Liver (tissue), 9 donors: Measurements from ENCODE around the gene SLC10A3. TPM values are rescaled to one million over a fixed set of nuclear protein-coding genes. Genes with fewer than 3 reads are reported as not detected.

ENCODE experiments used
- DNase-seq: peaks from one replicate; pipeline ENCODE4 v3.0.0-alpha.2; 2017; ENCODE audit warnings: low spot score
- H3K27ac ChIP-seq, 2 donors: one replicate each; pipeline ENCODE4 v1.7.0; 2013; ENCODE audit warnings: inconsistent platforms in 2 of 2, low read length in 2 of 2, control low read depth in 1 of 2, low read depth in 1 of 2, mild to moderate bottlenecking in 1 of 2
- H3K27me3 ChIP-seq, 4 donors: one replicate each; pipeline versions ENCODE4 v1.6.1 to v1.7.0; 2013; ENCODE audit warnings: low read length in 3 of 4, inconsistent platforms in 1 of 4, mild to moderate bottlenecking in 1 of 4, moderate library complexity in 1 of 4; ENCODE audit not compliant: control insufficient read depth in 4 of 4, insufficient read depth in 4 of 4
- H3K36me3 ChIP-seq, 4 donors: one replicate each; pipeline versions ENCODE4 v1.6.1 to v1.7.0; 2013; ENCODE audit warnings: low read length in 3 of 4, mild to moderate bottlenecking in 3 of 4, low read depth in 1 of 4, moderate library complexity in 1 of 4; ENCODE audit not compliant: control insufficient read depth in 4 of 4, insufficient read depth in 3 of 4
- H3K4me1 ChIP-seq, 4 donors: one replicate each; pipeline versions ENCODE4 v1.6.1 to v1.7.0; 2013; ENCODE audit warnings: low read length in 3 of 4, mild to moderate bottlenecking in 3 of 4, moderate library complexity in 1 of 4; ENCODE audit not compliant: control insufficient read depth in 4 of 4, insufficient read depth in 4 of 4
- H3K4me3 ChIP-seq, 3 donors: one replicate each; pipeline versions ENCODE4 v1.6.1 to v1.7.0; 2013; ENCODE audit warnings: low read length in 3 of 3, control low read depth in 1 of 3, low read depth in 1 of 3, mild to moderate bottlenecking in 1 of 3
- H3K9ac ChIP-seq, 2 donors: one replicate each; pipeline ENCODE4 v1.7.0; 2013; ENCODE audit warnings: low read length in 2 of 2, mild to moderate bottlenecking in 2 of 2, moderate library complexity in 2 of 2, control low read depth in 1 of 2, low read depth in 1 of 2
- H3K9me3 ChIP-seq, 4 donors: one replicate each; pipeline versions ENCODE4 v1.6.1 to v1.7.0; 2013; ENCODE audit warnings: low read length in 3 of 4; ENCODE audit not compliant: control insufficient read depth in 4 of 4
- ATF3 ChIP-seq: IDR thresholded peaks from 2 replicates; pipeline ENCODE4 v1.6.1; 2016; ENCODE audit warnings: antibody characterized with exemption
- EGR1 ChIP-seq, 2 donors: IDR thresholded peaks; 2 replicates each; pipeline ENCODE4 v1.6.1; 2016 to 2018; ENCODE audit warnings: antibody characterized with exemption in 2 of 2, low read depth in 2 of 2
- FOXA2 ChIP-seq: IDR thresholded peaks from 2 replicates; pipeline ENCODE4 v1.6.1; 2016; ENCODE audit warnings: antibody characterized with exemption
- GABPA ChIP-seq, 2 donors: IDR thresholded peaks in 1 of 2; conservative IDR thresholded peaks in 1 of 2; 2 replicates each; pipeline ENCODE4 v1.6.1; 2016; ENCODE audit warnings: antibody characterized with exemption in 2 of 2, mild to moderate bottlenecking in 1 of 2, moderate library complexity in 1 of 2
- HNF4A ChIP-seq, 2 donors: conservative IDR thresholded peaks; 2 replicates each; pipeline ENCODE4 v1.6.1; 2016; ENCODE audit warnings: antibody characterized with exemption in 2 of 2, mild to moderate bottlenecking in 2 of 2
- HNF4G ChIP-seq: IDR thresholded peaks from 2 replicates; pipeline ENCODE4 v1.6.1; 2016; ENCODE audit warnings: antibody characterized with exemption
- JUND ChIP-seq, 2 donors: IDR thresholded peaks; 2 replicates each; pipeline ENCODE4 v1.6.1; 2016; ENCODE audit warnings: antibody characterized with exemption in 2 of 2
- NR2F2 ChIP-seq: IDR thresholded peaks from 2 replicates; pipeline ENCODE4 v1.6.1; 2016; ENCODE audit warnings: antibody characterized with exemption
- REST ChIP-seq: IDR thresholded peaks from 2 replicates; pipeline ENCODE4 v1.6.1; 2016; ENCODE audit warnings: antibody characterized with exemption, mild to moderate bottlenecking
- RXRA ChIP-seq, 2 donors: IDR thresholded peaks; 2 replicates each; pipeline ENCODE4 v1.6.1; 2017 to 2018; ENCODE audit warnings: antibody characterized with exemption in 2 of 2, mild to moderate bottlenecking in 1 of 2
- SP1 ChIP-seq: IDR thresholded peaks from 2 replicates; pipeline ENCODE4 v1.6.1; 2018; ENCODE audit warnings: antibody characterized with exemption, mild to moderate bottlenecking
- YY1 ChIP-seq: IDR thresholded peaks from 2 replicates; pipeline ENCODE4 v1.6.1; 2016; ENCODE audit warnings: antibody characterized with exemption, mild to moderate bottlenecking
- ZBTB33 ChIP-seq: IDR thresholded peaks from 2 replicates; pipeline ENCODE4 v1.6.1; 2016; ENCODE audit warnings: antibody characterized with exemption
- WGBS: extraction: QIAGEN DNeasy Blood & Tissue Kit; methylation state at CpG from one replicate; pipeline ENCODE4 v1.1.7; 2013; 5-methylcytosine and 5-hydroxymethylcytosine counted together
- polyA plus RNA-seq, 2 donors: library from polyadenylated mRNA; stranded (reverse) in 1 of 2; unstranded in 1 of 2; fragments of 200-250 nt in 1 of 2; fragments of >200 nt in 1 of 2; fragmentation: Nextera tagmentation in 1 of 2; extraction: Ambion mirVana in 1 of 2; gene quantifications; one replicate each; pipeline versions ENCODE4 v1.2.1 to v1.2.3, GENCODE V29; 2013 to 2015
- total RNA-seq, 2 donors: library from RNA; depleted of rRNA; stranded (reverse); fragments of >200 nt; gene quantifications; one replicate each; pipeline ENCODE4 v1.2.3, GENCODE V29; 2014
- TF ChIP-seq, protein P1 (sequence below): IDR thresholded peaks from 2 replicates; pipeline ENCODE4 v1.6.1; 2016; ENCODE audit warnings: antibody characterized with exemption
- TF ChIP-seq, protein P2 (sequence below): fragments of 150-350 bp; IDR thresholded peaks from 2 replicates; pipeline ENCODE4 v1.5.1; 2017; ENCODE audit warnings: improper control_type of control experiment, low read depth, low read length; ENCODE audit not compliant: missing input control
- donor health status: healthy.
- donor health status: healthy.
- donor health status: healthy.
- donor health status: healthy.
- donor health status: healthy.

The SLC10A3 gene
- total and polyA plus RNA-seq, 4 donors = 3.2 to 5.6 (median 4.5) TPM

- Histone ChIP-seq H3K9ac (no peak overlapping the region), H3K9me3 (no peaks in the 10 kb centered on the region), H3K27me3 (no peaks in the 10 kb centered on the region), H3K4me1 (peaks cover 4 to 9% (median 5%) of the 10 kb centered on the region in 4 donors), H3K36me3 (peaks cover 0 to 24% (median 8%) of the 10 kb centered on the region in 4 donors), H3K27ac (no peak overlapping the region), H3K4me3 (no peak overlapping the region)
- no peak for TF ChIP-seq REST
- no peak for TF ChIP-seq GABPA (IDR thresholded peaks at IDR 0.05 in 1 of 2, conservative IDR thresholded peaks at IDR 0.05 in 1 of 2)
- no peak for TF ChIP-seq ATF3
- no peak for TF ChIP-seq FOXA2
- no peak for TF ChIP-seq SP1
- TF ChIP-seq NR2F2 = no peak
- 97% methylated on average over 18 of the region's 18 CpGs for WGBS
- DNase-seq = no peak
These were observed 40.8 kb downstream of the SLC10A3 start for GRCh38 chrX:154449618-154450017.

GRCh38 chrX:154448484-154448883 is 41.9 kb downstream of the SLC10A3 start:
- no peak overlapping the region for H3K9ac ChIP-seq
- WGBS = 95% methylated on average over 14 of the region's 14 CpGs
- no peaks in the 10 kb centered on the region for H3K9me3 ChIP-seq
- H3K27me3 ChIP-seq = no peaks in the 10 kb centered on the region
- peaks cover 0 to 24% (median 8%) of the 10 kb centered on the region in 4 donors for H3K36me3 ChIP-seq
- TF ChIP-seq HNF4A (conservative IDR thresholded peaks at IDR 0.05) = no peak
- TF ChIP-seq, protein P1, sequence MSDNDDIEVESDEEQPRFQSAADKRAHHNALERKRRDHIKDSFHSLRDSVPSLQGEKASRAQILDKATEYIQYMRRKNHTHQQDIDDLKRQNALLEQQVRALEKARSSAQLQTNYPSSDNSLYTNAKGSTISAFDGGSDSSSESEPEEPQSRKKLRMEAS = no peak
- TF ChIP-seq, protein P2, sequence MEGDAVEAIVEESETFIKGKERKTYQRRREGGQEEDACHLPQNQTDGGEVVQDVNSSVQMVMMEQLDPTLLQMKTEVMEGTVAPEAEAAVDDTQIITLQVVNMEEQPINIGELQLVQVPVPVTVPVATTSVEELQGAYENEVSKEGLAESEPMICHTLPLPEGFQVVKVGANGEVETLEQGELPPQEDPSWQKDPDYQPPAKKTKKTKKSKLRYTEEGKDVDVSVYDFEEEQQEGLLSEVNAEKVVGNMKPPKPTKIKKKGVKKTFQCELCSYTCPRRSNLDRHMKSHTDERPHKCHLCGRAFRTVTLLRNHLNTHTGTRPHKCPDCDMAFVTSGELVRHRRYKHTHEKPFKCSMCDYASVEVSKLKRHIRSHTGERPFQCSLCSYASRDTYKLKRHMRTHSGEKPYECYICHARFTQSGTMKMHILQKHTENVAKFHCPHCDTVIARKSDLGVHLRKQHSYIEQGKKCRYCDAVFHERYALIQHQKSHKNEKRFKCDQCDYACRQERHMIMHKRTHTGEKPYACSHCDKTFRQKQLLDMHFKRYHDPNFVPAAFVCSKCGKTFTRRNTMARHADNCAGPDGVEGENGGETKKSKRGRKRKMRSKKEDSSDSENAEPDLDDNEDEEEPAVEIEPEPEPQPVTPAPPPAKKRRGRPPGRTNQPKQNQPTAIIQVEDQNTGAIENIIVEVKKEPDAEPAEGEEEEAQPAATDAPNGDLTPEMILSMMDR = no peak
- no peak for TF ChIP-seq JUND (IDR thresholded peaks at IDR 0.05)
- TF ChIP-seq REST = no peak
- TF ChIP-seq NR2F2 = no peak
- no peak for TF ChIP-seq RXRA (IDR thresholded peaks at IDR 0.05)
- no peak for TF ChIP-seq GABPA (IDR thresholded peaks at IDR 0.05 in 1 of 2, conservative IDR thresholded peaks at IDR 0.05 in 1 of 2)
- TF ChIP-seq SP1 = no peak
- TF ChIP-seq ZBTB33 = no peak
- TF ChIP-seq EGR1 (IDR thresholded peaks at IDR 0.05; ENCODE audit: low read depth in 2 of 2) = no peak
- TF ChIP-seq YY1 = no peak
- no peak for TF ChIP-seq HNF4G
- TF ChIP-seq FOXA2 = no peak
- no peak overlapping the region for H3K27ac ChIP-seq
- H3K4me1 ChIP-seq = peaks cover 4 to 11% (median 8%) of the 10 kb centered on the region in 4 donors
- no peak for DNase-seq
- no peak overlapping the region for H3K4me3 ChIP-seq
